H9 (cell line): ENCODE results near the gene RBFA. TPM values are rescaled to one million over a fixed set of nuclear protein-coding genes. Genes with fewer than 3 reads are reported as not detected.

Experiments used
- DNase-seq: peaks from one replicate; pipeline ENCODE4 v3.0.0-alpha.2; 2017
- H2AFZ ChIP-seq: one replicate; pipeline ENCODE4 v1.6.1; 2013; ENCODE audit warnings: mild to moderate bottlenecking, low read length, control low read depth, moderate library complexity
- H2AK5ac ChIP-seq: 2 replicates; pipeline ENCODE4 v1.6.1; 2013; ENCODE audit warnings: low read length, control low read depth, mixed read lengths; ENCODE audit not compliant: insufficient read length
- H2BK120ac ChIP-seq: one replicate; pipeline ENCODE4 v1.6.1; 2013; ENCODE audit warnings: low read depth, mild to moderate bottlenecking, low read length, control low read depth, inconsistent platforms; ENCODE audit not compliant: poor library complexity, severe bottlenecking
- H2BK12ac ChIP-seq: 2 replicates; pipeline ENCODE4 v1.6.1; 2013; ENCODE audit warnings: low read length, control low read depth, mixed read lengths, low read depth; ENCODE audit not compliant: insufficient read length
- H2BK15ac ChIP-seq: 2 replicates; pipeline ENCODE4 v1.6.1; 2013; ENCODE audit warnings: low read depth, low read length, control low read depth
- H2BK20ac ChIP-seq: one replicate; pipeline ENCODE4 v1.6.1; 2013; ENCODE audit warnings: low read depth, mild to moderate bottlenecking, low read length, control low read depth, inconsistent platforms; ENCODE audit not compliant: poor library complexity, severe bottlenecking
- H2BK5ac ChIP-seq: 2 replicates; pipeline ENCODE4 v1.6.1; 2013; ENCODE audit warnings: low read length, control low read depth, mixed read lengths; ENCODE audit not compliant: insufficient read length
- H3K14ac ChIP-seq: 2 replicates; pipeline ENCODE4 v1.6.1; 2013; ENCODE audit warnings: low read length, control low read depth; ENCODE audit not compliant: insufficient read depth
- H3K18ac ChIP-seq: 2 replicates; pipeline ENCODE4 v1.6.1; 2013; ENCODE audit warnings: low read depth, mild to moderate bottlenecking, mixed read lengths, low read length, control low read depth; ENCODE audit not compliant: insufficient read length
- H3K23ac ChIP-seq: 2 replicates; pipeline ENCODE4 v1.6.1; 2013; ENCODE audit warnings: low read length, control low read depth, mixed read lengths, low read depth; ENCODE audit not compliant: insufficient read length
- H3K23me2 ChIP-seq: 2 replicates; pipeline ENCODE4 v1.6.1; 2013; ENCODE audit warnings: low read depth, mild to moderate bottlenecking, mixed read lengths, low read length, control low read depth; ENCODE audit not compliant: insufficient read length, poor library complexity, severe bottlenecking
- H3K27ac ChIP-seq: 2 replicates; pipeline ENCODE4 v1.5.1; 2013; ENCODE audit warnings: low read length, control low read depth, mixed read lengths, low read depth; ENCODE audit not compliant: insufficient read length
- H3K27me3 ChIP-seq: 2 replicates; pipeline ENCODE4 v1.6.1; 2013; ENCODE audit warnings: low read length, control low read depth, inconsistent platforms; ENCODE audit not compliant: insufficient read depth
- H3K4ac ChIP-seq: 2 replicates; pipeline ENCODE4 v1.6.1; 2013; ENCODE audit warnings: low read depth, mild to moderate bottlenecking, control low read depth, inconsistent platforms, low read length, moderate library complexity
- H3K4me1 ChIP-seq: 2 replicates; pipeline ENCODE4 v1.6.1; 2013; ENCODE audit warnings: low read length, control low read depth, inconsistent platforms; ENCODE audit not compliant: insufficient read depth
- H3K4me2 ChIP-seq: 2 replicates; pipeline ENCODE4 v1.6.1; 2013; ENCODE audit warnings: low read length, control low read depth, mixed read lengths; ENCODE audit not compliant: insufficient read length, insufficient read depth
- H3K56ac ChIP-seq: 2 replicates; pipeline ENCODE4 v1.6.1; 2013; ENCODE audit warnings: low read depth, mild to moderate bottlenecking, mixed read lengths, low read length, control low read depth; ENCODE audit not compliant: insufficient read length
- H3K79me1 ChIP-seq: 2 replicates; pipeline ENCODE4 v1.6.1; 2013; ENCODE audit warnings: low read depth, mild to moderate bottlenecking, moderate library complexity, low read length, control low read depth, inconsistent platforms; ENCODE audit not compliant: insufficient read depth, poor library complexity, severe bottlenecking
- H3K79me2 ChIP-seq: 2 replicates; pipeline ENCODE4 v1.6.1; 2013; ENCODE audit warnings: low read length, control low read depth, inconsistent platforms; ENCODE audit not compliant: insufficient read depth
- H3K9ac ChIP-seq: 2 replicates; pipeline ENCODE4 v1.6.1; 2013; ENCODE audit warnings: low read length, control low read depth, mixed read lengths; ENCODE audit not compliant: insufficient read length; ENCODE audit errors: extremely low read depth
- H3K9me3 ChIP-seq: one replicate; pipeline ENCODE4 v1.6.1; 2013; ENCODE audit warnings: low read depth, low read length, inconsistent platforms; ENCODE audit not compliant: control insufficient read depth
- H3T11ph ChIP-seq: one replicate; pipeline ENCODE4 v1.6.1; 2013; ENCODE audit warnings: mild to moderate bottlenecking, low read length, control low read depth, inconsistent platforms
- H4K20me1 ChIP-seq: one replicate; pipeline ENCODE4 v1.6.1; 2013; ENCODE audit not compliant: control insufficient read depth, insufficient read length, insufficient read depth
- H4K5ac ChIP-seq: 2 replicates; pipeline ENCODE4 v1.6.1; 2013; ENCODE audit warnings: low read depth, mild to moderate bottlenecking, mixed read lengths, low read length, control low read depth; ENCODE audit not compliant: insufficient read length
- H4K8ac ChIP-seq: replicated peaks from 2 replicates; pipeline ENCODE4 v1.6.1; 2013; ENCODE audit warnings: low read length, control low read depth, mixed read lengths, low read depth; ENCODE audit not compliant: insufficient read length
- H4K91ac ChIP-seq: 2 replicates; pipeline ENCODE4 v1.6.1; 2013; ENCODE audit warnings: low read depth, mild to moderate bottlenecking, moderate library complexity, mixed read lengths, low read length, control low read depth; ENCODE audit not compliant: insufficient read length
- H3K27ac Mint-ChIP-seq, 3 experiments: 2 replicates in 2 of 3; 3 replicates in 1 of 3; pipeline ENCODE4 v1.8.0; 2020 to 2021; ENCODE audit warnings: mixed read lengths in 3 of 3, mild to moderate bottlenecking in 1 of 3, moderate library complexity in 1 of 3
- H3K27me3 Mint-ChIP-seq: 2 replicates; pipeline ENCODE4 v1.8.0; 2021; ENCODE audit warnings: low read depth, mild to moderate bottlenecking, moderate library complexity, mixed read lengths
- H3K36me3 Mint-ChIP-seq, 3 experiments: 2 replicates in 2 of 3; 3 replicates in 1 of 3; pipeline ENCODE4 v1.8.0; 2020 to 2021; ENCODE audit warnings: low read depth in 3 of 3, mixed read lengths in 3 of 3; ENCODE audit not compliant: insufficient read depth in 1 of 3
- H3K4me1 Mint-ChIP-seq, 2 experiments: 2 replicates each; pipeline ENCODE4 v1.8.0; 2020; ENCODE audit warnings: mixed read lengths in 2 of 2
- H3K4me3 Mint-ChIP-seq, 2 experiments: 2 replicates in 1 of 2; 3 replicates in 1 of 2; pipeline ENCODE4 v1.8.0; 2020 to 2021; ENCODE audit warnings: mild to moderate bottlenecking in 2 of 2, mixed read lengths in 2 of 2, moderate library complexity in 1 of 2
- H3K9me3 Mint-ChIP-seq, 2 experiments: 2 replicates in 1 of 2; 3 replicates in 1 of 2; pipeline ENCODE4 v1.8.0; 2020; ENCODE audit warnings: mild to moderate bottlenecking in 2 of 2, mixed read lengths in 2 of 2, moderate library complexity in 1 of 2
- WGBS: extraction: QIAGEN DNeasy Blood & Tissue Kit; methylation state at CpG from one replicate; pipeline ENCODE4 v1.1.7; 2013; ENCODE audit warnings: missing lambda C conversion rate, low lambda C conversion rate, mixed read lengths; ENCODE audit not compliant: insufficient read length; ENCODE audit errors: extremely low coverage; 5-methylcytosine and 5-hydroxymethylcytosine counted together
- total RNA-seq: library from RNA; stranded (reverse); gene quantifications from 2 replicates; pipeline ENCODE4 v1.2.1, GENCODE V29; 2021
- TF ChIP-seq, protein P1 (sequence below): fragments of 200-600 bp; sonication (generic); conservative IDR thresholded peaks from 3 replicates; pipeline ENCODE4 v1.8.0; 2021; ENCODE audit warnings: antibody characterized with exemption, mild to moderate bottlenecking

RBFA gene
- total RNA-seq, 1 experiment from 2014 or later, result 42.5 TPM

DNA sequence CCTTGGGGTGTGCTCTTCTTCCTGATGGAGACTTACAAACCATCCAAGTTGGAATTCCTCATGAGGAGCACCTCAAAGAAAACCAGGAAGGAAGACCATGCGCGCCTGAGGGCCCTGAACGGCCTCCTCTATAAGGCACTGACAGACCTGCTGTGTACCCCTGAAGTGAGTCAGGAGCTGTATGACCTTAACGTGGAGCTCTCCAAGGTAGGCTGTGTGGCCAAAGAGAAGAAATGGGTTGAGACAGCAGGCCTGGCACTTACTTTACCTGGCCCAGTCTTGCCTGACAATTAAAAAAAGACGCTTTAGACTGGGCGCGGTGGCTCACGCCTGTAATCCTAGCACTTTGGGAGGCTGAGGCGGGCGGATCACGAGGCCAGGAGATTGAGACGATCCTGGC lies 3.1 kb downstream of the RBFA start:
- DNase-seq, result no peak
- no peaks in the 10 kb centered on the region for H3K27me3 ChIP-seq
- Mint-ChIP-seq H3K27ac (no peak overlapping the region), H3K4me1 (peaks cover 25 to 27% of the 10 kb centered on the region in 2 experiments), H3K4me3 (no peak overlapping the region), H3K9me3 (peaks cover 0 to 2% of the 10 kb centered on the region in 2 experiments; a peak in 1 of 5 replicates), H3K27me3 (peaks cover 4% of the 10 kb centered on the region), H3K36me3 (peaks cover 18 to 41% (median 34%) of the 10 kb centered on the region in 3 experiments)
- H2BK20ac ChIP-seq, result no peak overlapping the region
- no peak overlapping the region for H3K23ac ChIP-seq
- no peaks in the 10 kb centered on the region for H3K79me1 ChIP-seq
- H3K23me2 ChIP-seq, result peaks cover 3% of the 10 kb centered on the region
- no peak overlapping the region for H3K4ac ChIP-seq
- H3K9me3 ChIP-seq, result no peaks in the 10 kb centered on the region
- no peak overlapping the region for H2BK12ac ChIP-seq
- H4K91ac ChIP-seq, result no peak overlapping the region
- no peak overlapping the region for H3K4me2 ChIP-seq
- no CpG with 5 or more reads among the region's 12 CpGs for WGBS
- no peak overlapping the region for H2AK5ac ChIP-seq
- H3K18ac ChIP-seq, result no peak overlapping the region
- H3T11ph ChIP-seq, result no peak overlapping the region
- H3K27ac ChIP-seq, result no peak overlapping the region
- H4K20me1 ChIP-seq, result no peaks in the 10 kb centered on the region
- H2BK5ac ChIP-seq, result no peak overlapping the region
- no peak overlapping the region for H4K5ac ChIP-seq
- H3K9ac ChIP-seq, result no peak overlapping the region
- H3K56ac ChIP-seq, result no peak overlapping the region
- H2AFZ ChIP-seq, result no peak overlapping the region
- TF ChIP-seq, protein P1, sequence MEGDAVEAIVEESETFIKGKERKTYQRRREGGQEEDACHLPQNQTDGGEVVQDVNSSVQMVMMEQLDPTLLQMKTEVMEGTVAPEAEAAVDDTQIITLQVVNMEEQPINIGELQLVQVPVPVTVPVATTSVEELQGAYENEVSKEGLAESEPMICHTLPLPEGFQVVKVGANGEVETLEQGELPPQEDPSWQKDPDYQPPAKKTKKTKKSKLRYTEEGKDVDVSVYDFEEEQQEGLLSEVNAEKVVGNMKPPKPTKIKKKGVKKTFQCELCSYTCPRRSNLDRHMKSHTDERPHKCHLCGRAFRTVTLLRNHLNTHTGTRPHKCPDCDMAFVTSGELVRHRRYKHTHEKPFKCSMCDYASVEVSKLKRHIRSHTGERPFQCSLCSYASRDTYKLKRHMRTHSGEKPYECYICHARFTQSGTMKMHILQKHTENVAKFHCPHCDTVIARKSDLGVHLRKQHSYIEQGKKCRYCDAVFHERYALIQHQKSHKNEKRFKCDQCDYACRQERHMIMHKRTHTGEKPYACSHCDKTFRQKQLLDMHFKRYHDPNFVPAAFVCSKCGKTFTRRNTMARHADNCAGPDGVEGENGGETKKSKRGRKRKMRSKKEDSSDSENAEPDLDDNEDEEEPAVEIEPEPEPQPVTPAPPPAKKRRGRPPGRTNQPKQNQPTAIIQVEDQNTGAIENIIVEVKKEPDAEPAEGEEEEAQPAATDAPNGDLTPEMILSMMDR, result no peak
- peaks cover 5% of the 10 kb centered on the region for H3K4me1 ChIP-seq
- no peak overlapping the region for H3K14ac ChIP-seq
- no peak overlapping the region for H4K8ac ChIP-seq
- no peak overlapping the region for H2BK15ac ChIP-seq
- H2BK120ac ChIP-seq, result no peak overlapping the region
- H3K79me2 ChIP-seq, result peaks cover 5% of the 10 kb centered on the region; the same call in 1 of the 2 replicates
